ENCODE results near the gene CRYAA.

The CRYAA gene

GRCh38 chr21:43204638-43205037 lies 35.8 kb downstream of the CRYAA start:
- no peak for DNase-seq

- DNase-seq, result no peak
Measured at GRCh38 chr21:43206231-43207042, 37.6 kb downstream of the CRYAA start.

- DNase-seq, result no peak
Measured at GRCh38 chr21:43207043-43207315, 38.2 kb downstream of the CRYAA start.

DNA sequence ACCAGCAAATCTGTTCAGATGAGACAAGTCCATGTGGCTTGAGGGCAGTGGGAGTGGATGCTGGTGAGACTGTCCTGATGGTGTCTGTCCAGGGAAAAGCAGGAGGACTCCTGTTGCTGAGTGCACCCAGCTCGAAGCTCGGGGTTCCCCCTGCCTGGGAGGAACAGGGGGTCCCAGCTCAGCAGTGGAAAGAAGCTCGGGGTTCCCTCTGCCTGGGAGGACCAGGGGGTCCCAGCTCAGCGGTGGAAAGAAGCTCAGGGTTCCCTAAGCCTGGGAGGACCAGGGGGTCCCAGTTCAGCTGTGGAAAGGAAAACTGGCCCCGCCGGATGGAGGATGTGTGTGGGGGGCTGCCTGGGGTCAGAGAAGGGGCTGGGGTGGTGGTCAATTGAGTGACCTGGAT lies 39.1 kb downstream of the CRYAA start:
- DNase-seq, result no peak

DNA sequence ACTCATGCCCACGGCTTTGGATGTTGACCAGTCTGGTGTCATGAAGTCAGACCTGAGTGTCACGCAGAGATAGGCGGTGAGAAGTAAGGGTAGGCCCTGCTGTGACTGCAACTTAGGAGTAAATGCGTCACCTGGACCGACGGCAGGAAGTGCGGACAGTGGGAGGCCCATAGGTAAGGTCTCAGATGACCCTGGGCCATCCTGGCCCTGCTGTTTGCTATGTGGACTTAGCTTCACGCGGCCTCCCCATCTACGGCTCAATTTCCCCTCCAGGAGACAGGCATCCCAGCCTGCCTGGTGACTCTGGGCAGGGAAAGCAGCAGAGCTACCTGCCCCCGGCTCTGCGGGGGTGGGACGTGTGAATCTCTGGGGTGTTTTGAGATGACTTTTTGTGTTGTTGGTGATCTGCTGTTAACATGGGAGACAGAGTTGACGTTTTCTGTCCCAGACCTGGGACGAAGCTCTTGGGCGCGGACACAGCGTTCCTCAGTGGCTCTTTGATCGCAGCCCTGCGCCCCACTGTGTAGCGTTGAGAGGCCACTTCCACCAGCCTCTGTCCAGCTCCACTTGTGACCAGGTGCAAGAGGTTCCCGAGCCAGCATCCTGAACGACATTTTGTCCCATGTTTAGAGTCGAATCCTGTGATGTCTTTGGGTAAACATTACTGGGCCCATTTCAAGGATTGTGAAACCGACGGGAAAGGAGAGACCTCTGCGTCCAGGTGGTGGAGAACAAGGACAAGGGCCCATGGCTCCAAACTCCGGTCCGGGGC lies 39.9 kb downstream of the CRYAA start:
- no peak for DNase-seq

DNA sequence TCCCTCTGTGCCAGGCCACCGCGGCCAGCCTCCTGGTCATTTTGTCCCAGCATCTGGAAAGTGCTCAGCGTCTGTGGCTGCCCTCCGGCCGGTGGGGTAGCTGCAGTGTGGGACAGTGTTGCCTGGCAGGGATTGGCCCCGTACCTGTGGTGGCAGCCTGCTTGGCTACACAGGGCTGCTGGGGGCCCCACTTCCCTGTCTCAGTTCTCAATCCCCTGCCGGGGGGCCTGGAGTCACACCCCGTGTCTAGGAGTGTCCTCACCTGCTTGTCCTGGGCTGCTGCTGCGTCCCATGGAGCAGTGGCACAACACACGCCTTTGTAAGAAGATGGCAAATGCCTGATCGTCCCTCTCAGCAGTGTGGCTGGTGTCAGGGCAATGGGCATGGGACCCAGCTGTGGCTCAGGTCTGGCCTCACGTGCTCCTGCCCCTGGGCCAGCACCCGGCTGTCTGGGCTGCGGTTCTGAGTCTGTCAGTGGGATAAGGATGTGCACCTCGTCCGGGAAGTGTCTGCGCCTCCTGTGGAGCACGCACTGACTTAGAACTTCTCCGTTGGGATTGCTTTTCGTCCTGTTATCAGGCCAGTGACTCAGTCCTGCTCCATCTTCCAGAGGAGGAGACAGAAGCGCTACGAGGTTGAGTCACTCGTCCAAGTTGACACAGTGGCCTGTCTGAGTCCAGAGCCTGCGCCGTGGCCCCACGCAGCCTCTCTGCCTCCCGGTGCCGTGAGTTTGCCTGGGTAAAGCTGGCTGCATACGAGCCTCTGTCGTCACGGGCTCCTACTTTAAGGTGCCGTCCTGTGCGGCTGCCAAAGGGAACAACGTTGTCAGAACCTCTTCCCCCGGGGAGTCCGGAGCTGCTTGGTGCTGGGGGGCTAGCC lies 41.0 kb downstream of the CRYAA start:
- DNase-seq, result no peak

- DNase-seq, result no peak
Measured at GRCh38 chr21:43210454-43211071, 41.8 kb downstream of the CRYAA start.

DNA sequence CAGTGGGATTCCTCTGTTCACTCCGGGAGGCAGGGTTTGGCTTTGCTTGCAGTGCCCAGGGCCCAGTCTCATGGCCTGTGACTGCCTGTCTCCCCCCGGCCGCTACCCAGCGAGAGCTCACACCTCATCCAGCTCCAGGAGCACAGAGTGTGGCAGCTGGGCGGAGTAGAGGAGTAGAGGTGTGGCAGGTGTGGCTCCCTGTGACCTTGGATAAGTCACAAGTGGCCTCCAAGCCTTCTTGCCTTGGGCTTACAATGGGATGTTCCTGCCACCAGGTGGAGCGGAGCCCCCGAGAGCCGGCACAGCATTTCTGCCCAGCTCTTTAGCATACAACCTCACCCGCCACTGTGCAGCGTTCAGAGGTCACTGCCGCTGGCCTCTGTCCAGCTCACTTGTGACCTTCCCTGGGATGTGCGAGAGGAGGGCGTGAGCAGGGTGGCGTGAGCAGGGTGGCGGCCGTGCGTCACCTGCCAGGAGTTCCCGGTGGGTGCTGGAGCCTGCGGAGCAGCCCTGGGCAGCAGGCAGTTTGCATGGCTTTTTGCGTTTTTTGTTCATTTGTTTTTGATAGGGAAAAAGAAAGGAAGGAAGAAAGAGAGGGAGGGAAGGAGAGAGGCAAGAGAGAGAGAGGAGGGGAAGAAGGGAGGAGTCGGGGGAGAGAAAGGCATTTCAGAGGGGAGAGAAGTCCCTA lies 42.4 kb downstream of the CRYAA start:
- no peak for DNase-seq

- no peak for DNase-seq
Measured at GRCh38 chr21:43211760-43212115, 42.9 kb downstream of the CRYAA start.
